Stimulated activated CD4-positive, alpha-beta T cell treated with anti-CD3 and anti-CD28 coated beads, Interleukin-4, amount 100 ng/mL, for 1 hour (primary cell): ENCODE results near the gene SYT3.

Experiments
- DNase-seq: peaks from one replicate; pipeline ENCODE4 v3.0.0-alpha.2; 2020

The SYT3 gene

DNA sequence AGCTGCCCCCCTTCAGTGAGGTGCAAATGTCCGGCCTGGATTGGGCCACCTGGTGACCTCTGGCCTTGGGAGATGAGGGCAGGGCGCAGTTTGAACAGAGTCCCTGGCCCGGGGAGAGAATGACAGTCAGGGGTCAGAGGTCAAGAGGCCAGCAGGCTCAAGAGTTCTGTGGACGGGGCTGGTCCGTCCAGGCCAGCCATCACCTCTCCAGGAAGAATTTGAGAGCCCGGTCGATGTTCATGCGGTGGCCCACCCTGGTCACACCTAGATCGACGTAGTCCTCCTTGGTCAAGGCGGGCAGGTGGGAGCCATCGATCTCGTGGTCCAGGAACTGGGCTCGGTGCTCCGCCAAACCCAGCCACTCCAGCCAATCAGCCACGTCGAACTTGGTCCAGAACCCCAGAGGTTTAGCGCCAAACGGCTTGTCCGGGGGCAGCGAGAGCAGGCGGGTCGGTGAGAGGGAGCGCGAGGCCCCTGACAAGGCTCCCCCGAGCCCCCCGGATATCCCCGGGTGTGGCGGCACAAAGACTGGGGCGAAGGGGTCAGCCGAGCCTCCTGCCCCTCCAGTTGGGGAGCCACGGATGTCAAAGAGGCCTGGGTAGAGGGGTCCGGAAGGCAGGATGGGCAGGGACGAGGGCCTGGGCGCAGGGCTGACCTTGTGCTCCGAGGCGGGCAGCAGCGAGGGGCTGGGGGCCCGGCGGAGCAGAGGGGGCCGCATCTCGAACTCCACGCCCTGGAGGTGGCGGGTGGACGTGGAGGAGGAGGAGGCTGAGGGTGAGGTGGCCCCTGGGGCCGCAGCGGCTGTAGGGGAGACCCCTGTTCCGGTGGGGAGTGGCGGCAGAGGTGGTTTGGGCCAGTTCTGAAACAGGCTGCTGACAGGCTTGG lies 22.3 kb upstream of the SYT3 start:
- DNase-seq: no peak

DNA sequence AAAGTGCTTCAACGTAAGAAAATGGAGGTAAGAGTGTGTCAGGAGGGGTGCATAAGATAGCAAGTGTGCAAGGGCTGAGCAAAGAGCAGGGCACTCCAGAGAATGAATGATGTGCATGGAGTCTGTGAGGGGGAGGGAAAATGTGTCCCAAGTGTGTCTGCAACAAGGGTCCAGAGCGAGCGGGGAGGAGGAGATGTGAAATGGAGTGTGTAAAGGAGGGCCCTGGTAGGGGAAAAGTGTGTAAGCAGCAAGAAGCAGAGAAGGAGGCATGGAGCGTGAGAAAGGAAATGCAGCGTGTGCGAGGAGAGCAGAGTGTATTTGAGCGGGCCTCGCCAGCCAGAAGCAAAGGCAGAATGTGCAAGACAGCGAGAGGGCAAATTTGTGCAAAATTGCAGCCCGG lies 21.3 kb upstream of the SYT3 start:
- DNase-seq: no peak

DNA sequence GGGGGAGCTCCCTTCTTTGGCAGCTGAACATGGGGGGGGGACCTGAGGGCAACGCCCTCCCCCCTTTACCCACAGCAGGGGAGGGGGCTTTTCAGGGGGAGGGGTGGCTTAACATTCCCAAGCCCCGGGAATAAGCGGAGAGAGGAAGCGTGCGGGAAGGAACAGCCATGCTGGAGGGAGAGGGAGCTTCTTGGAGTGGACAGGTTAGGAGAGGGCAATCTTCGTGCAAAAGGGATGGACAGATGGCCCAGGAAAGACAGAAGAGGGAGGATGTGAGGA lies 20.3 kb upstream of the SYT3 start:
- no peak for DNase-seq

DNA sequence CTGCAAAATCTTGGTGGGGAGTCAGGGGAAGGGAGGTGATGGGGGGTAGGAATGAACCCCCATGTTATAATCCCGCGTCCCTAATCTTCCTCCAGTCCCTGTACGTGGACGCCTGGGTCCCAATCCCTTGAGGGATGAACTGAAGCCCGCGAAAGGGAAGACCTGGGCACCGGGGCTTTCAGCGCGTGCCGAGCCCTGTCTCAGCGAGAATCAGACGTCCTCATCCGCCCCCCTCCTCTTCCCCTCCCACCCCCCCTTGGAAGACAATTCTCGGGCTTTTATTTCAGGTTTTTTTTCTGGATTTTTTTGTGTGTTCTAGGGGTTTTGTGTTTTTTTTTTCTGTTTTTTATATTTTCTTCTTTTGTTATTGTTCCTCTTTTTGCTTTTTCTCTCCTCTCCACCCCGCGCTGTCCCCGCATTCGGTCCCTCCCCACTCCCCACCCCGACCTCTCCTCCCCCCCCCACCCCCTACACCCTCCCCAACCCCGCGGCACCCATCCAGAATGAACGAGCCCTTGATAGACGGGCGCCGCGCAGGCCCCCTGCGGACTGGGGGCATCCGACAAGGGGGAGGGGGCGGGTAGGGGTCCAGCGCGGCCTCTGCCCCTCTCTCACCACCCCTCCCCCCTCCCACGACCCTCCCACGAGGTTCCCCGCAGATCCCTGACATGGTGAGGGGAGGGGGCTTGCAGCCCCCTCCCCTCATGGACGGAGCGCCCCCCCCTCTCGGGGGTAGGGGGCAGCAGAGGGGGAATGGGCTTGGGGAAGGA lies 19.8 kb upstream of the SYT3 start:
- no peak for DNase-seq

DNA sequence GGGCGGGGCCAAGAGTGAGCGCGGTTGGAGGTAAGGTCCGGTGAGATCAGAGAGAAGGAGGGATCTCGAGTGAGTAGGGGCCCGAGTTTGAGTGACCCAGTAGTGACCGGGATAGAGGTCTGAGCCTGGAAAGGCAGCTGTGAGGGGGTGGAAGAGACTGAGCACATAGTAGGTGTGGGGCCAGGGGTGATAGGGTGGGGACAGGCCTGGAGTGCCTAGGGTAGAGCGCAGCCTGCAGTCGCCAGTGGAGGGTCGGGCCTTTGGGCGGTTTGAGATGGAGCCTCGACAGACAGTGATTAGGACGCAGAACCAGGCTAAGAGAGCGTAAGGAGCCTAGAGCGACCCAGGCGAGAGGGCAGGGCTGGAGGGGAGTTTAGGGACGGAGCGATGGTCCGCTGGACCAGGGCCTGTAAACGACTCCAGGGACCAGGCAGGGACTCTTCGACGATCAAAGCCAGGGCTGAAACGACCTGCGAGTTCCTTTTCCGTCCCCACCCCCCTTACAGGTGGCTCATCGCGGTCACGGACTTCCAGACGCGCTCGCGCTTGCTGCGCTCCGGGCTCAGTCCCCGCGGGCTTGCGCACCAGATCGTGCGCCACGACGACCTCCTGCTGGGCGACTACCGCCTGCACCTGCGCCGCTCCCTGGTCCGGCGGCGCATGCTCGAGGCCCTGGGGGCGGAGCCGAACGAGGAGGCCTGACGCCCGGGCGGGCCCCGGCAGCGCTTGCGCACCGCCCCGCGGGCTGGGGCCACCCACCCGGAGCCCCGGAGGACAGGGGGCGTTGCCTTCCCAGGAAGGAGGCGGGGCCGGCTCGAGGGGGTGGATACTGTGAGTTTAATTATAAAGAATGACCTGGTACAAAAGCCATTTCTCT lies 19.0 kb upstream of the SYT3 start:
- DNase-seq: peak; percentile 68

DNA sequence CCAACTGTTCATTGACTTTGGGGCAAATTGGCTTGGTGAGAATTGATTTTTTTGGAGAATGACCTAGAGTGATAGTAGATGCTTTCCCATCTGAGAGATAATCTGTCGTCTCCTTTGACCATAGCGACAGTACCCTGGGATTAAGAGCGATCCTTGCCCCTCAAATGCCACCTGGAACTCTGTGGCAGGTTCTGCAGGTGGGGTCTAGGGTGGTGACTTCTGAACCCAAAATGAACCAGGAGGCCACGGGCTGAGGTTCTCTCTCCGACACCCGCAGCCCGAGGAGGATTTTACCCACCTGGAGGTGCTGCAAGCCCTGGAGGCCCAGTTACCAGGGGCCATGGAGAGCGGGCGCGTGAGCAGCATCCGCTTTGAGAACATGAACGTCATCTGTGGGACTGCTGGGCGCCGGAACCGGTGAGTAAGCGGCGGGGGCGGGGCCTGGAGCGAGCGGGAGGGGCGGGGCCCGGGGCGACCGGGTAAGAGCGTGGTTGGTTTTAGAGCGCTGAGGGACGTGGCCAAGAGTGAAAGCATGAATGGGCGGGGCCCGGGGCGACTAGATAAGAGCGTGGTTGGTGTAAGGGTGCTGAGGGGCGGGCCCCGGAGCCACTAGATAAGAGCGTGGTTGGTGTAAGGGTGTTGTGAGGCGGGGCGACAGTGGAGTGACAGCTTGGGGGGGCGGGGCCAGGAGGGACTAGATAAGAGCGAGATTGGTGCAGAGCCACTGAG lies 18.2 kb upstream of the SYT3 start:
- DNase-seq: peak; percentile 87

DNA sequence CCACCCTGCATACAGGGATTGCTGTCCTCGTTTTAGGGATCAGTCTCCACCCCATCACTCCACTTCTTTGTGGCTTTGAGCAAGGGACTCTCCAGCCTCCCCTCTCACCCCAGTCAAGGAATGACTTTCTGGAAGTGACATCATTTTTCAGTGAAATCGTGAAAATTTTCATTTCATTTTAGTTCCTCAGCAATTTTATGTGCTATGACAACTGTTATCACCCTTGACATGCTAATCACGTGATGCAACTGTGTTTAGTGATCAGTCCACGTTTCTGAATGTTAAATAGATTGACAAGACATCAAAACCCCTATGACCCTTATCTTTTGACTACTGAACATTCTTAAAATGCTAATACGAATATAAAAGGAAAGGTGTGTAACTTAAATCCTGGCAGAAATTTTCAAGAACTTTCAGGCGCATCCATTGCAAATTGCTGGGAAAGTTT lies 17.6 kb upstream of the SYT3 start:
- DNase-seq: no peak

DNA sequence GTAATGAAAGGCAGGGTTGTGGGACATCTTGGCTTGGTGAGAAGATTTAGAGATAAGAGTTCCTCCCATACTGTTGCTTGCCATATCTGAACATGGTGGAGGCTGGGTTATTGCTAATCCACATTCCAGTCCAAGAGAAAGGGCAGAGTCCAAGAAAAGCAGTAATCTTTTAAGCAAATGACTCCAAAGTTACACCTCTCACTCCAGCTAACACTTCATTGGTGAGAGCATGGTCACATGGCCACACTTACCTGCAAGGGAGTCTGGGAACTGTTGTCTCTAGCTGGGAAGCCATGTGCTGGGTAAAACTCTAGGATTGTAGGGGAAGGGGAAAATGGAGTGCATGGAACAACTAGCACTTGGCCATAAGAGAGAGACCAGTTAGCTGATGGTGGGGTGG lies 15.2 kb upstream of the SYT3 start:
- no peak for DNase-seq

DNA sequence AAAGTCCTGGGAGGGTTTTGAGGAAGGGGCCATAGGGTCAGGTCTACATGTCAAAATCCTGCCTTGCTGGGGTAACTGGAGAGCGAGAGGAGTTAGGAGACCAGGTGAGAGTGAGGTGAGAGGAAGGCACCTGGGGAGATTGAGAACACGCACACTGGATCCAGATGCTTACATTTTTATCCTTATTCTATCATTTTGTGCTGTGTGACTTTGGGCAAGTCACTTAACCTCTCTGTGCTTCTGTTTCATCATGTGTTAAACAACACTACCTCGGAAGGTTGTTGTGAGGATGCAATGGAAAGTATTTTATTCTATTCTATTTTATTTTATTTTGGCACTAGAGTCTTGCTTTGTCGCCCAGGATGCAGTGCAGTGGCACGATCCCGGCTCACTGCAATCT lies 13.0 kb upstream of the SYT3 start:
- no peak for DNase-seq

DNA sequence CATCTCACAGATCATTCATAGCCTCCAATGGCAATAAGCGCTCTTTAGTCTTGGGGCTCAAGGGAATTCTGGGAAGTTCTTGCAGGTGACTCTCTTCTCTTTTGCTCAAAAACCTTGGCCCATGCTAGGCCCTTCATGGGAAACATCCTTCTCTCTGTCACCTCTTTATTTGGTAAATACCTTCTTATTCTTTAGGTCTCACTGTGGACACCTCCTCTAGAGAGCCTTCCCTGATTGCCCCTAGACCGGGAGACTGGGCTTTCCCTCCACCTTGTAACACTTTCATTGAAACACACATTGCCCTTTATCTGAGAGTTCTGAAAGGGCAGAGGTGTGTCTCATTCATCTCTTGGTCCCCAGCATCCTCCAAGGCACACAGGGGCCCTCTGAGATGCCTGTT lies 11.5 kb upstream of the SYT3 start:
- DNase-seq: no peak

DNA sequence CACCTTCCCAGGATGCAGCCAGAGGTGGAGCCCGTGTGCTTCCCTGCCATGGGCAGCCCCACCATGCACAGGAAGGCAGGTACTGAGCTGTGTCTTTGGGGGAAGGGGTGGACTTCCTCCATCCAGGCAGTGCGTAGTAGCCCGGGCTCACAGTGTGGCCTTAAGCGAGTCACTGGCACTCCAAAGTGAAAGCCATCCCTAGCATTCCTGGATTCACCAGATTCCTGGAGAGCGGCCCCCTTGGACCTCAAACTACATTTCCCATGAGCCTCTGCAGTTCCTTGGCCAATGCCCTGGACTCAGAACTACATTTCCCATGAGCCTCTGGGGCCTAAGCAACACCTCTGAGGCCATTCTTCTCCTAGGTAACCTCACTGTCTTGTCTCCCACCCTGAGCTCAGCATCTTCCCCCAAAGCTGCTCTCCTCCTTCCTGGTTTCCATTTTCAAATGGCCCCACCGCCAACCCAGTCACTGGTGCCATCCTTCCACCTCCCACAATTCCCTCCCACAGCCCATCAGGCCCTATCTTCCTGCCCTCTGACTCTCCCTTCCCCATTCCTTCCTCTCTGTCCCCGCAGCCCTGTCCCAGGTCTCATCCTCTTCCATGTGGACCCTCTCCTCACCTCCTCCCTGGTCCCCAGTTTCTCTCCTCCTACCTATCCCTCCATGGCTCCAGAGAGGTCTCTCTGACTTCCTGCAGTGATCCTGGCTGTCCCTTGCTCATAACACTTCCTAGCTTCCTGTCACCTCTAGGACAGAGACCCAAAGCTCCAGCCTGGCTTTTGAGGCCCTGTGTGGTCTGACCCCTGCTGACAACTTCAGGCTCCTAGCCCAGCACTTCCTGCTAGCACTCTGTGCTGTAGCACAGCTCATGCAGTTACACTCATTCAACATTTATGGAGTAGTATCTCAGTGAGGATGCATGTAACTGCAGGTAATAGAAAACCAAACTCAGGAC lies 10.0 kb upstream of the SYT3 start, which contains the start of gene C19orf81:
TSS of gene C19orf81 (plus strand) at position 13 of the 959 bp plus-strand sequence. CDS start at position 13, 0 bp downstream.
- DNase-seq: no peak

DNA sequence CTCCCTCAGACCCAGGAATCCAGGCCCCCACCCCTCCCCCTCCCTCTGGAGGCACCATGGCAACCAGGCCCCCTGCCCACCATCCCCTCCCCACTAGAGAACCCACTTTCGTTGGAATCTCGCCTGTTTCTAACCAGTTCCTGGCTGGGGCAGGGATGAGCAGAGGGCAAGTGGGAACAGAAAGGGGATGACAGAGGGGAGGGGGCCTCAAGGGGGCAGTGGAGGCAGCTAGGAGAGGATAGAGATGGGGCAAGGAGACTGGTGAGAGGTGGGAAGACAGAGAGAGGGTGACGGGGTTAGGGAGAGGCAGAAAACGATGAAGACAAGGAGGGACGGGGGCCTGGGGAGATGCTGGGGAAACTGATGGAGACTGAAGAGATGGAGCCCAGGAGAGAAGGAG lies 9.0 kb upstream of the SYT3 start:
- no peak for DNase-seq

DNA sequence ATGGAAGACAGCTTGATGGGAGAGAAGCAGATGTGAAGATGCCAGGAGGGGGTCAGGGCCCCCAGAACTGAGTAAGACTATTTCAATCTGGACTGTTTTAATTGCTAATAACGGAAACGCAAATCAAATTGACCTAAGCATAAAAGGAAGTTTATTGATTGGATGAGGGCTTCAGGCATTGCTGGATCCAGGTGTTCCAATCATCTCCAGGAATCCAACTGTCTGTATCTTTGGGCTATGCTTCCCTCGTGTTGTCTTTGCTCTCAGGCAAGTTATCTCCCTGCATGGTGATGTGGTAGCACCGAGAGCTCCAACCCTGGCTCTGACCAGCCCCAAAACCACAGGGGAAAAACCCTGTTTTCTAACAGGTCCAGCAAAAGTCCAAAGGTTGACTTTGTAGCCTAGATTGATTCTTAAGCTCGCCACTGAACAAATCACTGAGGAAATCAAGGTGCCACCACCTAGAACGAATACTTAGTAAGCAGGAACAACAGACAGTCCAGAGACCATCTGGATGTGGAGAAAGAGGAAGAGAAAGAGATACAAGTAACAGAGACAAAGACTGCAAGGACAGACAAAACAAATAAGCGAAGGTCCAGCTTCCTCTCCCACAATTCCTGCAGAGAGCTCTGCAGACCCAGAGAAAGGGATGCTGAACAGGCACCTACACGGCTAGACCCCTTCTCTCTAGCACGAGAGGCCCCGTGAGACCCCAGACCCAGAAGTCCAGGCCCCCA lies 8.4 kb upstream of the SYT3 start:
- no peak for DNase-seq

DNA sequence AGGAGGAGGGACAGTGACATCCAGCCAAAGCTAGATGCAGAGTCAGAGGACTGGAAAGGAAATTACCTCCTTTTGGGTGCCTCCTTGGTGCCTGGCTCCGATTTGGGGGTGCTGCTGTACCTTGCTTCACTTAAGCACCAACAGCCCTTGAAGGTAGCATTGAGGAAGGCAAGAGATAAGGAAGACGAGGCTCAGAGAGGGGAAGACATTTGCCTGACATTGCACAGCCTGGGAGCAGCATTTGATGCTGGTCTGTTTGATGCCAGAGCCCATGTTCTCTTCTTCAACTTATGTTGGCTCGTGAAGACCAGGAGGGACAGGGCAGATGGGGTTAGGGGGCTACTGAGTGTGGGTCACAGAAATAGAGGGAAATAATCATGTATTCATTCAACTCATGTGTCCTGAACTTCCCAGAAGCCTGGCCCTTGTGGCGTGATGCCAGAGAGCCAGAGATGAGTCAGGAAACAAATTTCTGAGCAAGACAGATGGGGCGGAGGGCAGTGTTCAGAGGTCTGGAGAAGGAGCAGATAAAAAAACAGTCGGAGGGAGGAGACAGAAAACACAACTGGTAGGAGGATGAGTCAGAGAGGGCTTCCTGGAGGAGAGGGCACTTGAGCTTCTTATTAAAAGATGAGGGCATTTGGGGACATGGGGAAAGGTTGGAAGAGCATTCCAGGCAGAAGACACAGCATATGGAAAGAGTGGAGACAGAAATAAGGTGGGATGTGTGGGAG lies 6.6 kb upstream of the SYT3 start:
- DNase-seq: no peak

DNA sequence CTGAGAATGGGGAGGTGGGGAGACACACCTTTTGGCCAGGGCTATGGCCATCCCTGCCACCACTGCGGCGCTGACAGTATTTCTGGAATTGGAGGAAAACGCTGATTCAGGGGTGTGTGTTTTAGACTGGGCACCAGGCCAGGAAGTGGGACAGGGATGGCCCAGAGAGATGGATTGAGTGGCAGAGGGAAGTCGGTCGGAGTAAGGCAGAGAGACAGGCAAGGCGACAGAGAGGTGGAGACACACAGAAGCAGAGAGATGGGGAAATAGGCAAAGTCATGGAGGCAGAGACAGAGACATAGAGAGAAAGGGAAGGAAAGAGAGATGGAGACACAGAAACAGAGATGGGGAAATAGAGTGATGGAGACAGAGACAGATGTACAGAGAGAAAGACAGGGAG lies 5.4 kb upstream of the SYT3 start:
- no peak for DNase-seq

DNA sequence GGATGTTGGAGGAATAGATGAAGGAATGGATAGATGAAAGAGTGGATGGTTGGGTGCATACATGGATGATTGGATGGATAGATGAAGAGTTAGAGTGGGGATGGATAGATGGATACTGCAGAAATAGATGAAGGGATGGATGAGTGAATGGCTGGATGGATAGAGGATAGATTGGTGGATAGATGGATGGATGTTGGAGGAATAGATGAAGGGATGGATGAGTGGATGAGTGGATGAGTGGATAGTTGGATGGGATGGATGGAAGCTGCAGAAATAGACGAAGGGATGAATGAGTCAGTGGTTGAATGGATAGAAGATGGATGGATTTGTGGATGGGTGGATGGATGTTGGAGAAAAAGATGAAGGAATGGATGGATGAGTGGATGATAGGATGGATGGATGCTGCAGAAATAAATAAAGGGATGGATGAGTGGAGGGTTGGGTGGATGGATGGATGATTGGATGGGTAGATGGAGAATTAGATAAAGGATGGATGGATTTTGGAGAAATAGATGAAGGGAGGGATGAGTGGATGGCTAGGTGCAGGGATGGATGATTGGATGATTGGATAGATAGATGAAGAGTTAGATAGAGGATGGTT lies 4.7 kb upstream of the SYT3 start:
- DNase-seq: no peak

DNA sequence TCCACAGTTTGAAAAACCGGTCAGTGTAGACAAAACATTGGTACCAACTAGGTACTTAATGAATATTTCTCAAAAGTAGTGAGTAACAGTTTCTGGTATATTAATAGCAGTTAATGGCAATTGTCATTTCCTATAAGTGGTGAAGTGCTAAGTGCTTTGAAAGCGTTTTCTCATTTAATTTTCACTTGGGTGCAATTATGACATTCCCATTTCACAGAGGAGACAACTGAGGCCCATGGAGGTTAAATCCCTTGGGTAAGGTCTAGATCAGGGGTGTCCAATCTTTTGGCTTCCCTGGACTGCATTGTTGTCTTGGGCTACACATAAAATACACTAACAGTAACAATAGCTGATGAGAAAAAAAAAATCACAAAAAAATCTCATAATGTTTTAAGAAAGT lies 687 bp upstream of the SYT3 start:
- no peak for DNase-seq

DNA sequence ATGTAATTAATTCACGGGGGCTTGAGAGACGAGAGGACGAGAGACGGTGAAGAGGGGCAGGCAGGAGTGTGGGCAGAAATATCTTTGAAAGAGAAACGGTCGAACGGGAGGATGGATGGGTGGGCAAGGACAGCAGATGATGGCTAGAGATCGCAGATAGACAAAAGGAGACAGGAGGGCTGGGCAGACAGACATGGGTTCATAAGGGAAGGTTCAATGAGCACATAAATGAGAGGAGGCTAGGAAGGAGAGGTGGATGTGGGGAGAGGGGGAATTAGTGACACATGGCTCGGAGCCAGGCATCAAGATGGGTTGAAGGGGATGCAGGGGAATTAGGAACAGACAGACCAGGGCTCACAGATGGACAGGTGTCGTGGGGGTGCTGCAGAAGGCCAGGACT lies 1.1 kb downstream of the SYT3 start:
- no peak for DNase-seq

DNA sequence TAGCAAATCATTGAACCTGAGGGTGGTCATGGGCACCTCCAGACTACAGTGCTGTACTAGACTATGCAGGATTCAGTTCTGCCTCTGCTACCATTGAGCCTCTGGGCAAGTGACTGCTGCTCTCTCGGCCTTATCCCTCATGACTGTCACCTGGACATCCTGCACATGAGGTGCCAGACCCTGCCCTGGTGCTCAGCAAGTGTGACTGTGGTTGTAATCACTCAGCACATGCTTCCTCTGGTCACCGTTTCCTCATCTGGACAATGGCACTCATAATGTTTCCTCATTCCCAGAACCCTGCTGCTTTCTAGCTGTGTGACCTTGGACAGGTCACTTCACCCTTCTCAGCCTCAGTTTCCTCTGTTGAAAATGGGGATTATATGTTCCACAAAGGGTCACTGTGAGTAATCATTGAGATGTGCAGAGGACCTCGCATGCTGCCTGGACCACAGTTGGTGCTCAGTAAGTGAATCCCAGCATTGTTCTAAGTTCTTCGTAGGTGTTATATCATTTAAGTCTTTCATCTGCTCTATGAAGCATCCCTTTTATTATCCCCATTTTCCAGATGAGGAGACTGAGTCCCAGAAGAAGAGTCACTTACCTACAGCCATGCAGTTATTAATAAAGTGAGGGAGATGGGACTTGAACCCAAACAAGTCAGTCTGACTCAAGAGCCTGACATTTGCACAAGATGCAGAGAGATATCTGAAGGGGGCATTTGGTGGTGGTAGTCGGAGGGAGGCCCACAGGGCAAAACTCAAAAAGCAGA lies 3.2 kb downstream of the SYT3 start:
- no peak for DNase-seq
